ENCODE data around the gene CELSR1.
"Not testable (repeated sequence)": the region's sequence is repeated elsewhere in the genome, so short reads cannot be mapped to it uniquely, and the experiment has no call there.

CELSR1 gene

GRCh38 chr22:46532416-46532815, 5.0 kb downstream of the CELSR1 start:
- FAIRE-seq = no peak

- no peak for FAIRE-seq
These were observed 5.7 kb downstream of the CELSR1 start for GRCh38 chr22:46531581-46532175.

- FAIRE-seq = no peak
These were observed 9.3 kb downstream of the CELSR1 start for GRCh38 chr22:46528121-46528610.

GRCh38 chr22:46526244-46526839, 11.1 kb downstream of the CELSR1 start:
- FAIRE-seq = no peak

GRCh38 chr22:46525389-46526243, 11.8 kb downstream of the CELSR1 start:
- FAIRE-seq = no peak

GRCh38 chr22:46524203-46524740, 13.1 kb downstream of the CELSR1 start:
- no peak for FAIRE-seq

- no peak for FAIRE-seq
These were observed 14.6 kb downstream of the CELSR1 start for GRCh38 chr22:46522797-46523196.

- FAIRE-seq = no peak
These were observed 15.4 kb downstream of the CELSR1 start for GRCh38 chr22:46521994-46522393.

GRCh38 chr22:46520880-46521279, 16.5 kb downstream of the CELSR1 start:
- FAIRE-seq = no peak

GRCh38 chr22:46519377-46519776, 18.0 kb downstream of the CELSR1 start:
- FAIRE-seq = no peak

- no peak for FAIRE-seq
These were observed 18.7 kb downstream of the CELSR1 start for GRCh38 chr22:46518542-46519325.

- FAIRE-seq = no peak
These were observed 19.4 kb downstream of the CELSR1 start for GRCh38 chr22:46518038-46518437.

- FAIRE-seq = no peak
These were observed 20.1 kb downstream of the CELSR1 start for GRCh38 chr22:46517255-46517761.

- FAIRE-seq = no peak
These were observed 20.8 kb downstream of the CELSR1 start for GRCh38 chr22:46516638-46517037.

- FAIRE-seq = not testable (repeated sequence)
These were observed 21.3 kb downstream of the CELSR1 start for GRCh38 chr22:46516112-46516487.

GRCh38 chr22:46515208-46516111, 22.0 kb downstream of the CELSR1 start:
- FAIRE-seq = no peak

- no peak for FAIRE-seq
These were observed 22.7 kb downstream of the CELSR1 start for GRCh38 chr22:46514592-46515207.

GRCh38 chr22:46513908-46514550, 23.4 kb downstream of the CELSR1 start:
- FAIRE-seq = no peak

- no peak for FAIRE-seq
These were observed 24.7 kb downstream of the CELSR1 start for GRCh38 chr22:46512683-46513082.

- FAIRE-seq = no peak
These were observed 25.4 kb downstream of the CELSR1 start for GRCh38 chr22:46512039-46512370.

Measured in islet of Langerhans (tissue), 1 donor.